GM20000 (cell line): Measurements from ENCODE around the gene OXSM.
A peak's percentile ranks its signal among the peaks of the same experiment; 100 is the strongest.

Experiments used
- DNase-seq: peaks from one replicate; pipeline ENCODE4 v3.0.0; 2012; ENCODE audit warnings: low spot score
- CTCF ChIP-seq: IDR thresholded peaks from 2 replicates; pipeline ENCODE4 v1.5.1; 2012; ENCODE audit warnings: mild to moderate bottlenecking, control low read depth; ENCODE audit errors: extremely low read depth, missing control alignments

OXSM gene

GRCh38 chr3:25789596-25790556 is at the start of gene OXSM:
OXSM (plus strand) TSS chr3:25790090; CDS start chr3:25791021, 931 bp downstream.
- DNase-seq, result peak; percentile 87
- no peak for TF ChIP-seq CTCF

GRCh38 chr3:25744470-25744869 is 45.4 kb upstream of the OXSM start:
- no peak for DNase-seq

GRCh38 chr3:25747033-25747432 is 42.9 kb upstream of the OXSM start:
- TF ChIP-seq CTCF, result no peak
- no peak for DNase-seq

More at GRCh38 chr3:25744470-25744869, 45.4 kb upstream of the OXSM start:
- no peak for TF ChIP-seq CTCF

- TF ChIP-seq CTCF, result no peak
Observed at GRCh38 chr3:25748189-25748588, 41.7 kb upstream of the OXSM start.

GRCh38 chr3:25749031-25749581 is 40.8 kb upstream of the OXSM start:
- TF ChIP-seq CTCF, result no peak
- no peak for DNase-seq

More at GRCh38 chr3:25748189-25748588, 41.7 kb upstream of the OXSM start:
- no peak for DNase-seq

- no peak for DNase-seq
Observed at GRCh38 chr3:25751048-25751447, 38.8 kb upstream of the OXSM start.

More at GRCh38 chr3:25751048-25751447, 38.8 kb upstream of the OXSM start:
- no peak for TF ChIP-seq CTCF
